ENCODE data around the gene XYLB. TPM values are rescaled to one million over a fixed set of nuclear protein-coding genes. Genes with fewer than 3 reads are reported as not detected.
A peak's percentile ranks its signal among the peaks of the same experiment; 100 is the strongest.

Gene XYLB
- 3.0 TPM for polyA plus RNA-seq (2012; ENCODE audit: insufficient read length, low read depth)

- TF ChIP-seq TAF1 (IDR thresholded peaks at IDR 0.05; ENCODE audit: borderline replicate concordance, insufficient read depth, low read length) = no peak
- peak; percentile 48; the same call in 1 of the 2 replicates for TF ChIP-seq POLR2AphosphoS5 (IDR thresholded peaks at IDR 0.05; ENCODE audit: low read depth, low read length)
- no peak for TF ChIP-seq SIN3A (IDR thresholded peaks at IDR 0.05; ENCODE audit: borderline replicate concordance, insufficient read depth, low read length)
- TF ChIP-seq FOXP2 (optimal IDR thresholded peaks at IDR 0.05; ENCODE audit: borderline replicate concordance, extremely low read depth, extremely low read length, insufficient read depth) = peak; percentile 83
- TF ChIP-seq, protein P1, sequence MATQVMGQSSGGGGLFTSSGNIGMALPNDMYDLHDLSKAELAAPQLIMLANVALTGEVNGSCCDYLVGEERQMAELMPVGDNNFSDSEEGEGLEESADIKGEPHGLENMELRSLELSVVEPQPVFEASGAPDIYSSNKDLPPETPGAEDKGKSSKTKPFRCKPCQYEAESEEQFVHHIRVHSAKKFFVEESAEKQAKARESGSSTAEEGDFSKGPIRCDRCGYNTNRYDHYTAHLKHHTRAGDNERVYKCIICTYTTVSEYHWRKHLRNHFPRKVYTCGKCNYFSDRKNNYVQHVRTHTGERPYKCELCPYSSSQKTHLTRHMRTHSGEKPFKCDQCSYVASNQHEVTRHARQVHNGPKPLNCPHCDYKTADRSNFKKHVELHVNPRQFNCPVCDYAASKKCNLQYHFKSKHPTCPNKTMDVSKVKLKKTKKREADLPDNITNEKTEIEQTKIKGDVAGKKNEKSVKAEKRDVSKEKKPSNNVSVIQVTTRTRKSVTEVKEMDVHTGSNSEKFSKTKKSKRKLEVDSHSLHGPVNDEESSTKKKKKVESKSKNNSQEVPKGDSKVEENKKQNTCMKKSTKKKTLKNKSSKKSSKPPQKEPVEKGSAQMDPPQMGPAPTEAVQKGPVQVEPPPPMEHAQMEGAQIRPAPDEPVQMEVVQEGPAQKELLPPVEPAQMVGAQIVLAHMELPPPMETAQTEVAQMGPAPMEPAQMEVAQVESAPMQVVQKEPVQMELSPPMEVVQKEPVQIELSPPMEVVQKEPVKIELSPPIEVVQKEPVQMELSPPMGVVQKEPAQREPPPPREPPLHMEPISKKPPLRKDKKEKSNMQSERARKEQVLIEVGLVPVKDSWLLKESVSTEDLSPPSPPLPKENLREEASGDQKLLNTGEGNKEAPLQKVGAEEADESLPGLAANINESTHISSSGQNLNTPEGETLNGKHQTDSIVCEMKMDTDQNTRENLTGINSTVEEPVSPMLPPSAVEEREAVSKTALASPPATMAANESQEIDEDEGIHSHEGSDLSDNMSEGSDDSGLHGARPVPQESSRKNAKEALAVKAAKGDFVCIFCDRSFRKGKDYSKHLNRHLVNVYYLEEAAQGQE (IDR thresholded peaks at IDR 0.05; ENCODE audit: insufficient read depth in 1 of 2, low read depth in 2 of 2, low read length in 2 of 2) = no peak
These were observed at the start of gene XYLB for GRCh38 chr3:38346587-38347410. TSS of gene XYLB (plus strand) at chr3:38346785. CDS start at chr3:38346869, 84 bp downstream.

- no peak for TF ChIP-seq TAF1 (IDR thresholded peaks at IDR 0.05; ENCODE audit: borderline replicate concordance, insufficient read depth, low read length)
These were observed 49.0 kb upstream of the XYLB start for GRCh38 chr3:38297537-38297936.

GRCh38 chr3:38297947-38298711, 48.5 kb upstream of the XYLB start:
- TF ChIP-seq POLR2AphosphoS5 (IDR thresholded peaks at IDR 0.05; ENCODE audit: low read depth, low read length) (no peak), SIN3A (IDR thresholded peaks at IDR 0.05; ENCODE audit: borderline replicate concordance, insufficient read depth, low read length) (no peak)

DNA sequence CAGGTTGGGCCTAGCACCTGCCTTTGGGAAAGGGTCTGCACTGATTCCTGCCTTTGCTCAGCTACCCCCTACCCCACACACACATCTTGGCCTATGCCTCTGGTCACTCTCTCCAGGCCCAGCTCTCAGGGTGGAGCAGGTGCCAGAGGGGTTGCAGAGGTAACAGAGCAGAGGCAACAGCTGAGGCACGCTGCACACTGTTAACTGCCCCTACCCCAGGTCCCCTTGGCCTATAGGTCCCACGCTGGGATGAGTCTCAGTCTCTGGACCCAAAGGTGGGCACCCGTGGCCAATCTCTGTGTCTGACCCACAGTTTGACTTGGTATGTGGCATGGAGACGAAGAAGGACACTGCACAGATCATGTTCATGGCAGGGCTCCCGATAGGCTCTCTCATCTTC, 39.6 kb upstream of the XYLB start:
- TF ChIP-seq POLR2AphosphoS5 (IDR thresholded peaks at IDR 0.05; ENCODE audit: low read depth, low read length) (no peak), TAF1 (IDR thresholded peaks at IDR 0.05; ENCODE audit: borderline replicate concordance, insufficient read depth, low read length) (no peak), FOXP2 (optimal IDR thresholded peaks at IDR 0.05; ENCODE audit: borderline replicate concordance, extremely low read depth, extremely low read length, insufficient read depth) (no peak), SIN3A (IDR thresholded peaks at IDR 0.05; ENCODE audit: borderline replicate concordance, insufficient read depth, low read length) (no peak)
- TF ChIP-seq, protein P1 (IDR thresholded peaks at IDR 0.05; ENCODE audit: insufficient read depth in 1 of 2, low read depth in 2 of 2, low read length in 2 of 2) = no peak

- TF ChIP-seq POLR2AphosphoS5 (IDR thresholded peaks at IDR 0.05; ENCODE audit: low read depth, low read length) = no peak
- TF ChIP-seq TAF1 (IDR thresholded peaks at IDR 0.05; ENCODE audit: borderline replicate concordance, insufficient read depth, low read length) = no peak
- TF ChIP-seq, protein P1 (IDR thresholded peaks at IDR 0.05; ENCODE audit: insufficient read depth in 1 of 2, low read depth in 2 of 2, low read length in 2 of 2) = no peak
- no peak for TF ChIP-seq FOXP2 (optimal IDR thresholded peaks at IDR 0.05; ENCODE audit: borderline replicate concordance, extremely low read depth, extremely low read length, insufficient read depth)
- TF ChIP-seq SIN3A (IDR thresholded peaks at IDR 0.05; ENCODE audit: borderline replicate concordance, insufficient read depth, low read length) = no peak
These were observed 39.0 kb upstream of the XYLB start for GRCh38 chr3:38307599-38307998.

GRCh38 chr3:38308456-38308855, 38.1 kb upstream of the XYLB start:
- TF ChIP-seq SIN3A (IDR thresholded peaks at IDR 0.05; ENCODE audit: borderline replicate concordance, insufficient read depth, low read length) (no peak), FOXP2 (optimal IDR thresholded peaks at IDR 0.05; ENCODE audit: borderline replicate concordance, extremely low read depth, extremely low read length, insufficient read depth) (no peak), POLR2AphosphoS5 (IDR thresholded peaks at IDR 0.05; ENCODE audit: low read depth, low read length) (no peak), TAF1 (IDR thresholded peaks at IDR 0.05; ENCODE audit: borderline replicate concordance, insufficient read depth, low read length) (no peak)
- TF ChIP-seq, protein P1 (IDR thresholded peaks at IDR 0.05; ENCODE audit: insufficient read depth in 1 of 2, low read depth in 2 of 2, low read length in 2 of 2) = no peak
